Epithelial cell of proximal tubule (primary cell): ENCODE results near the gene DPY19L2. TPM values are rescaled to one million over a fixed set of nuclear protein-coding genes. Genes with fewer than 3 reads are reported as not detected.
"Not testable (repeated sequence)": the region's sequence is repeated elsewhere in the genome, so short reads cannot be mapped to it uniquely, and the experiment has no call there.

ENCODE experiments used
- DNase-seq: peaks from one replicate; pipeline ENCODE4 v3.0.0-alpha.2; 2011; ENCODE audit warnings: low read depth
- H3K4me3 ChIP-seq: 2 replicates; pipeline ENCODE4 v1.5.1; 2011; ENCODE audit warnings: low read depth, mild to moderate bottlenecking, low read length
- CTCF ChIP-seq: conservative IDR thresholded peaks from 2 replicates; pipeline ENCODE4 v1.5.1; 2012; ENCODE audit warnings: low read depth, mild to moderate bottlenecking, low read length
- total RNA-seq: library from RNA; depleted of rRNA; stranded (reverse); fragments of >200 nt; gene quantifications from 2 replicates; pipeline ENCODE4 v1.2.3, GENCODE V29; 2015

The DPY19L2 gene
- 5.6 and 6.9 TPM in 2 replicates for total RNA-seq

- peak within 1 kb of the TSS; percentile 97 for H3K4me3 ChIP-seq
- no peak for TF ChIP-seq CTCF
- DNase-seq, result no peak
Measured at GRCh38 chr12:63668028-63668799, at the start of gene DPY19L2. DPY19L2 (minus strand) TSS chr12:63668493; CDS start chr12:63668393, 100 bp downstream.

GRCh38 chr12:63716891-63717290 lies 48.6 kb upstream of the DPY19L2 start:
- not testable (repeated sequence) for DNase-seq, H3K4me3 ChIP-seq

GRCh38 chr12:63715107-63715625 lies 46.9 kb upstream of the DPY19L2 start:
- DNase-seq, H3K4me3 ChIP-seq: not testable (repeated sequence)

- DNase-seq, H3K4me3 ChIP-seq: not testable (repeated sequence)
Measured at GRCh38 chr12:63714409-63714808, 46.1 kb upstream of the DPY19L2 start.

- DNase-seq, result not testable (repeated sequence)
Measured at GRCh38 chr12:63713681-63714075, 45.4 kb upstream of the DPY19L2 start.

GRCh38 chr12:63712979-63713680 lies 44.8 kb upstream of the DPY19L2 start:
- H3K4me3 ChIP-seq, DNase-seq: not testable (repeated sequence)

More at GRCh38 chr12:63713681-63714075, 45.4 kb upstream of the DPY19L2 start:
- H3K4me3 ChIP-seq, result not testable (repeated sequence)

- H3K4me3 ChIP-seq, DNase-seq: not testable (repeated sequence)
Measured at GRCh38 chr12:63712376-63712974, 44.2 kb upstream of the DPY19L2 start.

GRCh38 chr12:63711339-63711738 lies 43.0 kb upstream of the DPY19L2 start:
- H3K4me3 ChIP-seq, DNase-seq: not testable (repeated sequence)

GRCh38 chr12:63706336-63706735 lies 38.0 kb upstream of the DPY19L2 start:
- TF ChIP-seq CTCF, result no peak
- H3K4me3 ChIP-seq, result no peak overlapping the region
- no peak for DNase-seq

GRCh38 chr12:63699678-63700382 lies 31.5 kb upstream of the DPY19L2 start:
- not testable (repeated sequence) for DNase-seq, H3K4me3 ChIP-seq

- H3K4me3 ChIP-seq, result not testable (repeated sequence)
Measured at GRCh38 chr12:63699011-63699410, 30.7 kb upstream of the DPY19L2 start.

GRCh38 chr12:63690837-63691236 lies 22.5 kb upstream of the DPY19L2 start:
- DNase-seq, H3K4me3 ChIP-seq: not testable (repeated sequence)

More at GRCh38 chr12:63699011-63699410, 30.7 kb upstream of the DPY19L2 start:
- not testable (repeated sequence) for DNase-seq

GRCh38 chr12:63689141-63689540 lies 20.8 kb upstream of the DPY19L2 start:
- not testable (repeated sequence) for DNase-seq, H3K4me3 ChIP-seq

GRCh38 chr12:63686623-63687022 lies 18.3 kb upstream of the DPY19L2 start:
- DNase-seq, H3K4me3 ChIP-seq: not testable (repeated sequence)

- not testable (repeated sequence) for H3K4me3 ChIP-seq, DNase-seq
Measured at GRCh38 chr12:63685789-63686188, 17.5 kb upstream of the DPY19L2 start.

- not testable (repeated sequence) for DNase-seq, H3K4me3 ChIP-seq
Measured at GRCh38 chr12:63682617-63683016, 14.3 kb upstream of the DPY19L2 start.
